ENCODE measurements around the gene BSND.

BSND gene

GRCh38 chr1:55000110-55001085 is 1.7 kb downstream of the BSND start:
- in situ Hi-C loops (cut with HindIII; ENCODE audit: low sequenced_read_pairs) = no loop called here
- TF ChIP-seq CTCF (IDR thresholded peaks at IDR 0.05; ENCODE audit: low read depth, low read length, missing control alignments) = no peak
- DNase-seq (ENCODE audit: low read depth) = no peak
- H3K4me3 ChIP-seq (ENCODE audit: low read depth, low read length) = no peak overlapping the region

GRCh38 chr1:55001311-55001710 is 2.6 kb downstream of the BSND start:
- TF ChIP-seq CTCF (IDR thresholded peaks at IDR 0.05; ENCODE audit: low read depth, low read length, missing control alignments) = no peak
- DNase-seq (ENCODE audit: low read depth) = no peak
- H3K4me3 ChIP-seq (ENCODE audit: low read depth, low read length) = no peak overlapping the region
- in situ Hi-C loops (cut with HindIII; ENCODE audit: low sequenced_read_pairs) = no loop called here

- in situ Hi-C loops (cut with HindIII; ENCODE audit: low sequenced_read_pairs) = no loop called here
- no peak for DNase-seq (ENCODE audit: low read depth)
- H3K4me3 ChIP-seq (ENCODE audit: low read depth, low read length) = no peak overlapping the region
- TF ChIP-seq CTCF (IDR thresholded peaks at IDR 0.05; ENCODE audit: low read depth, low read length, missing control alignments) = no peak
Measured at GRCh38 chr1:55002686-55003085, 4.0 kb downstream of the BSND start.

- TF ChIP-seq CTCF (IDR thresholded peaks at IDR 0.05; ENCODE audit: low read depth, low read length, missing control alignments) = no peak
- in situ Hi-C loops (cut with HindIII; ENCODE audit: low sequenced_read_pairs) = no loop called here
- no peak for DNase-seq (ENCODE audit: low read depth)
- H3K4me3 ChIP-seq (ENCODE audit: low read depth, low read length) = no peak overlapping the region
Measured at GRCh38 chr1:55005351-55006140, 6.8 kb downstream of the BSND start.

- no peak for TF ChIP-seq CTCF (IDR thresholded peaks at IDR 0.05; ENCODE audit: low read depth, low read length, missing control alignments)
- in situ Hi-C loops (cut with HindIII; ENCODE audit: low sequenced_read_pairs) = no loop called here
- H3K4me3 ChIP-seq (ENCODE audit: low read depth, low read length) = no peak overlapping the region
- no peak for DNase-seq (ENCODE audit: low read depth)
Measured at GRCh38 chr1:55006931-55007330, 8.2 kb downstream of the BSND start.

GRCh38 chr1:55007625-55008024 is 8.9 kb downstream of the BSND start:
- in situ Hi-C loops (cut with HindIII; ENCODE audit: low sequenced_read_pairs) = no loop called here
- TF ChIP-seq CTCF (IDR thresholded peaks at IDR 0.05; ENCODE audit: low read depth, low read length, missing control alignments) = no peak
- no peak for DNase-seq (ENCODE audit: low read depth)
- no peak overlapping the region for H3K4me3 ChIP-seq (ENCODE audit: low read depth, low read length)
